ENCODE results near the gene ACSL4.

- TF ChIP-seq CTCF (IDR thresholded peaks at IDR 0.05; ENCODE audit: poor library complexity, severe bottlenecking): no peak
- TF ChIP-seq POLR2AphosphoS5 (IDR thresholded peaks at IDR 0.05): no peak
- no peak for TF ChIP-seq SMC3 (conservative IDR thresholded peaks at IDR 0.05; ENCODE audit: poor library complexity)
Measured at GRCh38 chrX:109739625-109740432, 6.8 kb upstream of the ACSL4 start.
